Measurements from ENCODE around the gene NDUFA13.

NDUFA13 gene

GRCh38 chr19:19534556-19535265 lies 18.7 kb downstream of the NDUFA13 start:
- no peak for DNase-seq

GRCh38 chr19:19535311-19536191 lies 19.5 kb downstream of the NDUFA13 start:
- DNase-seq, result no peak

- no peak for DNase-seq
These were observed 21.3 kb downstream of the NDUFA13 start for GRCh38 chr19:19537075-19538048.

- DNase-seq, result no peak
These were observed 22.2 kb downstream of the NDUFA13 start, which contains the start of gene CILP2 for GRCh38 chr19:19538061-19538784. CILP2 (plus strand) TSS chr19:19538265; CDS start chr19:19538350, 85 bp downstream.

- DNase-seq, result no peak
These were observed 22.8 kb downstream of the NDUFA13 start for GRCh38 chr19:19538785-19539166.

GRCh38 chr19:19539698-19540063 lies 23.7 kb downstream of the NDUFA13 start:
- no peak for DNase-seq

GRCh38 chr19:19540064-19540714 lies 24.2 kb downstream of the NDUFA13 start:
- peak; percentile 25 for DNase-seq

GRCh38 chr19:19540715-19541515 lies 24.9 kb downstream of the NDUFA13 start:
- peak; percentile 40 for DNase-seq

GRCh38 chr19:19541616-19542015 lies 25.6 kb downstream of the NDUFA13 start:
- DNase-seq, result no peak

- no peak for DNase-seq
These were observed 26.5 kb downstream of the NDUFA13 start for GRCh38 chr19:19542507-19542906.

- DNase-seq, result no peak
These were observed 27.1 kb downstream of the NDUFA13 start for GRCh38 chr19:19543101-19543500.

- no peak for DNase-seq
These were observed 27.6 kb downstream of the NDUFA13 start for GRCh38 chr19:19543640-19544039.

GRCh38 chr19:19544257-19544953 lies 28.4 kb downstream of the NDUFA13 start:
- DNase-seq, result no peak

GRCh38 chr19:19544954-19545591 lies 29.0 kb downstream of the NDUFA13 start:
- DNase-seq, result no peak

GRCh38 chr19:19545707-19546106 lies 29.7 kb downstream of the NDUFA13 start:
- no peak for DNase-seq

- no peak for DNase-seq
These were observed 30.7 kb downstream of the NDUFA13 start for GRCh38 chr19:19546751-19547162.

GRCh38 chr19:19547674-19548336 lies 31.8 kb downstream of the NDUFA13 start:
- no peak for DNase-seq

GRCh38 chr19:19548915-19549759 lies 33.1 kb downstream of the NDUFA13 start:
- DNase-seq, result no peak

Data from RPMI8226 (cell line).